HG02840 (cell line): ENCODE results near the gene BPI.
"Not testable (repeated sequence)": the region's sequence is repeated elsewhere in the genome, so short reads cannot be mapped to it uniquely, and the experiment has no call there.

Source experiments
- ATAC-seq: cut with Tn5 transposase; IDR thresholded peaks from one replicate; pipeline ENCODE4 v1.9.1; 2021; ENCODE audit warnings: mild to moderate bottlenecking, moderate library complexity, moderate number of reproducible peaks; ENCODE audit not compliant: unreplicated experiment, low FRiP score

The BPI gene

GRCh38 chr20:38353316-38353715 lies 49.4 kb downstream of the BPI start:
- ATAC-seq = no peak

GRCh38 chr20:38354227-38354626 lies 50.3 kb downstream of the BPI start:
- no peak for ATAC-seq

DNA sequence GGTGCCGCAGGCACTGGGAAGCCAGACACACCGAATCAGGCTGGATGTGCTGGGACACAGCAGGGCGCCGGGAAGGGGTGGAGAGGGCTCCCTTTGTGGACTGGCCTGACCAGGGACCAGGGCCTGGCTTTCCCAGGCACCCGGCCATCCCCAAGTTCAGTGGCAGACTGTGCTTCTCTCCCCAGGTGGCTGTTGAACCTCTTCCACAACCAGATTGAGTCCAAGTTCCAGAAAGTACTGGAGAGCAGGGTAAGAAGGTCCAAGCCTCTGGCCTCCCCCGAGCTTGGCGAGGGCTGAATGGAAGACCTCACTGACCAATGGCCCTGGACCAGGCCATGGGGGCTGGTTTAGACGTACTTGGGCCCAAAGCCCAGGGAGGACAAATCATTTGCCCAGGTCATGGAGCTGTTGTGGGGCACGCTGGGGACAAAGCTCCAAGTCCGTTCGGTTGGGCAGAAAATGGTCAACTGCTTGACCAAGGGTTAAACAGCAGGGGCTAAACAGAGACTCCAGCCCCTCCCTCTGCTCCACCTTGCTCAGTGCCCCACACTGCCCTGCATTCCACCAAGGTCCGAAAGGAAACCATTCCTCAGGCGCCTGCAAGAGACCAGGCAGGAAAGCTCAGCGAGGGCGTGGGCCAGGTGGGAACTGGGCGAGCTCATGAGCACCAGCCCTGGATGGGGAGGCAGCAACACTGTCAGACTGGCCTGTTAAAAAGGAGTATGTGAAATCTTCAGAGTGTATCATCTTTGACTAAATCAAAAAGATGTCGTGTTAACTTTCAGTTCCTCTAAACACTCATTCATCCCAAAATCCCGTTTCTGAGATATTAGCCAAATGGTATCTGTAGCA lies 51.4 kb downstream of the BPI start:
- no peak for ATAC-seq

GRCh38 chr20:38357653-38358207 lies 53.8 kb downstream of the BPI start:
- no peak for ATAC-seq

- no peak for ATAC-seq
Observed at GRCh38 chr20:38358556-38358955, 54.6 kb downstream of the BPI start.

- ATAC-seq = no peak
Observed at GRCh38 chr20:38363004-38363747, 59.2 kb downstream of the BPI start.

- no peak for ATAC-seq
Observed at GRCh38 chr20:38369389-38369788, 65.4 kb downstream of the BPI start.

DNA sequence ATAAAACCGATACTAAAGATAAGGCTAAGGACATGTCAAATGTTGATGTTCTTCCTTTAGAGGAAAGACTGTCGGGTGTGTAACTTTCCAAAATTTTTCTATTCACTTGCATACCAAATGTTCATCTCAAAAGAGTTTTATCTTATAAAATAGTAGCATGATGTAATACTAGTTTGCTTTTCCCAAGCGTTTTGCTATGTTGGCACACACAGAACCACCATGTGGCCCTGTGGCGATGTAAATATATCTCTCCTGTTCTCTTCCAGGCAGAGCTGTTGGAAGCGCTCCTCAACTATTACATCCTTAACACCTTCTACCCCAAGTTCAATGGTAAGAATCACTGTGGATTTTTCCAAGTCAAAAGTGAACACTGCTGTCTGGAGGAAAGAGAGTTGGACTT lies 68.8 kb downstream of the BPI start:
- no peak for ATAC-seq

DNA sequence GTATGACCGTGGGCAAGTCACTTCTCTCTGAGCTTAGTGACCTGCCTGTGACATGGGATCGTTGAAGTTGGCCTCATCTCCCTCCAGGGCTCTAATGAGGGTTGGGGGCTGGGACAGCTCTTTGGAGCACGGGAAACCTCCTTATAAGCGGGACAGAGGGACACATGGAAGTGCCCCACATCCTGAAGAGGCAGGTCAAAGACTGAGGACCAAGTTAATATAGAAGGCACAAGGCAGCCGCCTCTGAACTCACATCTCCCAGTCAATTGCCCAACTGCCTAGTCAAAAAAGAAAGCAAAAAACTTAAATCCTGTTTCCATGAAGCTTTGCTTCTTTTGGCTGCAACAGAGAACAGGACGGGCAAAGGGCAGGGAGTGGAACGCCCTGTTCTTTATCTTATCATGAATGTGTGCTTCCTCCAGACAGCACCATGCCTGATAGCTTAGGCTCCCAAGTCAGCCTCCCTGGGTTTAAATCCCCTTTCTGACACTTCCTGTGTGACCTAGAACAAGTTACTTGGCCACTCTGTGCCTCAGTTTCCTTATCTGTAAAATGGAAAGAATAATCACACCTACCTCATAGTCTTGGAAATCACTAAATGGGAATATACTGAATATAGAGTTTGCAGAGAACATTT lies 69.4 kb downstream of the BPI start:
- ATAC-seq = no peak

DNA sequence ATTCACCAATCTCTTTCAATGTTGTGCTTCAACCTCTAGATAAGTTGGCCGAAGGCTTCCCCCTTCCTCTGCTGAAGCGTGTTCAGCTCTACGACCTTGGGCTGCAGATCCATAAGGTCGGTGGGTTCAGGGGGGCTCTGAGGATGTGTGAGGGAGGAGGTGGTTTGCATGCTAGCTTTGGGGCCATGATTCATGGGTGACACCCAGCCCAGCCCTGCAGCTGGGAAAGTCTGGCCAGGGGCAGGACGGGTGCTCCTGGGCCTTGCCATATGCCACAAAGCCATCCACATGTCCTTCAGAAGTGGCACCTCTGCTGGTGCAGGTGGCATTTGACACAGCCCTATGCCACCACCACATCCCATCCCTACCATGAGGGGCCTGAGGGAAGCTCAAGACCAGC lies 69.9 kb downstream of the BPI start:
- no peak for ATAC-seq

- ATAC-seq = no peak
Observed at GRCh38 chr20:38377039-38377685, 73.2 kb downstream of the BPI start.

DNA sequence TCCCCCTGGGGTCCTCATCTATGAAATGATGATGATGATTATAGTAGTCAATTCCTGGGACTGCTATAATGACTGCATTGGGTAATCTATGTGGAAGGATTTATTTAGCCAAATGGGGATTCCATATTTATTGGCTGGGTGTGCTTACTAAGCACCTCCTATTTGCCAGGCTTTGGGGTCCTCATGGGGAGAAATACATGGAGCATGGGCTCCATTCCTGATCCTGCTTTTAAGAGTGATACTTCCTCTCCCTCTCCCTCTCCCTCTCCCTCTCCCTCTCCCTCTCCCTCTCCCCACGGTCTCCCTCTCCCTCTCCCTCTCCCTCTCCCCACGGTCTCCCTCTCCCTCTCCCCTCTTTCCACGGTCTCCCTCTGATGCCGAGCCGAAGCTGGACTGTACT lies 73.9 kb downstream of the BPI start:
- not testable (repeated sequence) for ATAC-seq

- ATAC-seq = no peak
Observed at GRCh38 chr20:38383147-38383546, 79.2 kb downstream of the BPI start.

DNA sequence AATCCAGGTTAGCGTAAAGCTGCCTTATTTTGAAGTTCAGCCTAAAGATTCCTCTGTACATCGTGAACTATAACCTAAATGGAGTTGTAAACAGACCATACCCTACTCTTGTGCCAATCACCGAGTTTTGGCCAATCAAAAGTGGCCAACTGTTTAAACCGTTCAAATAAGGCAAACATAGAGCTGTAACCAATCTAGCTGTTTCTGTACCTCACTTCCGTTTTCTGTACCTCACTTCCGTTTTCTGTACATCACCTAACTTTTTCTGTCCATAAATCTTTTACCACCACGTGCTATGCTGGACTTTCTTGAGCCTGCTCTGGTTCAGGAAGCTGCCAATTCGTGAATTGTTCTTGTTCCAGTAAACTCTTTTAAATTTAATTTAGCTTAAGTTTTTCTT lies 82.0 kb downstream of the BPI start:
- no peak for ATAC-seq

DNA sequence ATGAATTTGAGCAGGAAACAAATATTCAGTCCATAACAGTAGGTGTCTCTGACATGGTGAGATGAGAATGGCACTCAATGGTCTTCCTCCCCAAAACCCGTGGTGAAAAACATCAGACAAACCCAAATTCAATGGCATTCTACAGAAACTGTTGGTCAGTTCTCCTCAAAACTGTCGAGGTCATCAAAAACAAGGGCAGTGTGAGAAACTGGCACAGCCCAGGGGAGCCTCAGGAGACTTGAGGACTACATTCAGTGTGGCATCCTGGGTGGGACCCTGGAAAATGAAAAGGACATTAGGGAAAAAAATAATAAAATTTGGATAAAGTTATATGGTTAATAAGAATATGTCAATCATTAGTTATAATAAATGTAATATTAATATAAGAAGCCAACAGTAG lies 82.9 kb downstream of the BPI start:
- no peak for ATAC-seq
